ENCODE data around the gene TRMT13. TPM values are rescaled to one million over a fixed set of nuclear protein-coding genes. Genes with fewer than 3 reads are reported as not detected.
"Not testable (repeated sequence)": the region's sequence is repeated elsewhere in the genome, so short reads cannot be mapped to it uniquely, and the experiment has no call there.

The TRMT13 gene
- total and polyA plus RNA-seq, 7 donors = 2.4 to 26.4 (median 17.4) TPM

DNA sequence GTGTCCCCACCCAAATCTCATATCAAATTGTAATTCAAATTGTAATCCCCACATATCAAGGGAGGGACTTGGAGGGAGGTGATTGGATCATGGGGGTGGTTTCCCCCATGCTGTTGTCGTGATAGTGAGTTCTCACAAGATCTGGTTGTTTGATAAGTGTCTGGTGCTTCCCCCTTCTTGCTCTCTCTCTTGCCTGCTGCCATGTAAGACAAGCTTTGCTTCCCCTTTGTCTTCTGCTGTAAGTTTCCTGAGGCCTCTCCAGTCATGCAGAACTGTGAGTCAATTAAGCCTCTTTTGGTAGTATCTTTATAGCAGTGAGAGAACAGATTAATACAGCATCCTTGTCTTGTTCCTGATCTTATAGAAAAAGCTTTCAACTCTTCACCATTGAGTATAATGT, 51.6 kb downstream of the TRMT13 start:
- Histone ChIP-seq H3K4me1 (peaks cover 0 to 21% (median 18%) of the 10 kb centered on the region in 4 donors), H3K36me3 (no peaks in the 10 kb centered on the region), H3K4me3 (no peak overlapping the region), H3K27ac (no peak overlapping the region), H3K27me3 (no peaks in the 10 kb centered on the region), H3K9me3 (no peaks in the 10 kb centered on the region)
- 35 to 78% methylated on average over 1 of the region's 1 CpG for WGBS, 2 donors
- TF ChIP-seq POLR2A (IDR thresholded peaks at IDR 0.05) = no peak
- no peak for TF ChIP-seq EP300 (IDR thresholded peaks at IDR 0.05)
- no peak for DNase-seq
- intact Hi-C loops (cut with DNase I) = loop anchor here (10.0 kb wide), 1 partner anchor 50 kb away; the partner anchor contains the start of genes SASS6 and TRMT13

DNA sequence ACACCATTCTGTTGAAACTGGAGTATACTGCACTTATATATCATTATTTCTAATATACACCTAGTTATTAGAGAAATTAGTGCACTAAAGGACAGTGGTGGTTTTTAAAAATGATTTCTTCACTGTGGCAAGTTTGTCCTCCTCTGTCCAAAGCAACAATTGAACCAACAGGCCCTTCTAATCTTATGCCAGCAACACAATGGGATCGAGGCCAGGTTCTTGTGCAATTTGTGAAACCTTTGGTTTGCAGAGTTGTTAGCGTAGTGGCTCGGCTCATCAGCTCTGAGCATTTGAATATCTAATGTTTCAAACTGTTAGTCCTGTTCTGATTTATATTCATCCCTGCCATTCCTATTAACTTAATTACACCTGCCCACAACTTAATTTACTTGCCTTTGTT, 54.9 kb downstream of the TRMT13 start:
- H3K4me3 ChIP-seq = no peak overlapping the region

GRCh38 chr1:100188617-100189016, 55.7 kb downstream of the TRMT13 start:
- peak in 3 of 4 donors; percentile 16 to 57 (median 48) for TF ChIP-seq POLR2AphosphoS5 (IDR thresholded peaks at IDR 0.05)
- TF ChIP-seq CTCF (IDR thresholded peaks at IDR 0.05) = no peak
- H3K36me3 ChIP-seq = no peaks in the 10 kb centered on the region
- H3K27me3 ChIP-seq = no peaks in the 10 kb centered on the region
- 73 to 77% methylated on average over 3 of the region's 3 CpGs for WGBS, 2 donors
- H3K27ac ChIP-seq = peak overlapping the region in 3 of 4 donors; percentile 68 to 77 (median 72)
- intact Hi-C loops (cut with DNase I) = loop anchor here (10.0 kb wide), 1 partner anchor 54 kb away; the partner anchor contains the start of genes SASS6 and TRMT13
- no peak overlapping the region for H3K4me3 ChIP-seq
- peaks cover 0 to 29% (median 22%) of the 10 kb centered on the region in 4 donors for H3K4me1 ChIP-seq
- peak; percentile 67 for DNase-seq
- H3K9me3 ChIP-seq = no peaks in the 10 kb centered on the region

More for the DNA sequence above, 54.9 kb downstream of the TRMT13 start:
- H3K4me1 ChIP-seq = peaks cover 0 to 29% (median 22%) of the 10 kb centered on the region in 4 donors
- H3K27ac ChIP-seq = peak overlapping the region in 3 of 4 donors; percentile 68 to 77 (median 72)
- 90% methylated on average over 3 of the region's 3 CpGs for WGBS, 2 donors
- no peaks in the 10 kb centered on the region for H3K27me3 ChIP-seq
- no peaks in the 10 kb centered on the region for H3K36me3 ChIP-seq
- DNase-seq = peak; percentile 81
- TF ChIP-seq CTCF (IDR thresholded peaks at IDR 0.05) = no peak
- peak in 1 of 4 donors; percentile 35 for TF ChIP-seq POLR2AphosphoS5 (IDR thresholded peaks at IDR 0.05)
- intact Hi-C loops (cut with DNase I) = loop anchor here (10.0 kb wide), 1 partner anchor 53 kb away; the partner anchor contains the start of genes SASS6 and TRMT13
- no peaks in the 10 kb centered on the region for H3K9me3 ChIP-seq

DNA sequence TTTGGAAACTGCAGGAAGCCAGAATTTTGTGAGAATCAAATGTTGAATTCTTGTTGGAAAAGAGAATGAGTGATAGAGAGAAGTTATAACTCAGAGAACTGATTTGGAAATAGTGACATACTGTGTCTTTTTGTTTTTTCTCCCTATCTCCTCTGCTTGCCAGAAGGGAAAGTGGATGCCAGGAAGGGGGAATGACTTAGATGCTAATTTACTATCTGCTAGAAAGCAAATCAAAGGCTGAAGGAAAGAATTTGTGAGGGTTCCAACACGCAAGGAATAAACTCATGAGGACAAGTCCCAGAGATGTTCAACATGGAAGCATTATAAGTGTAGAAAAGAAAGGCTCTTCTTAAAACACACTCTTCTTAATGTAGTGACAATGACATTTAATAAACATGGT, 65.6 kb downstream of the TRMT13 start:
- H3K4me1 ChIP-seq = peaks cover 0 to 45% (median 26%) of the 10 kb centered on the region in 4 donors
- DNase-seq = no peak
- peaks cover 0 to 22% (median 6%) of the 10 kb centered on the region in 4 donors for H3K36me3 ChIP-seq
- no peaks in the 10 kb centered on the region for H3K27me3 ChIP-seq
- intact Hi-C loops (cut with DNase I) = no loop called here
- 97 to 98% methylated on average over 1 of the region's 1 CpG for WGBS, 2 donors
- H3K9me3 ChIP-seq = no peaks in the 10 kb centered on the region
- TF ChIP-seq POLR2A (IDR thresholded peaks at IDR 0.05) (no peak), EP300 (IDR thresholded peaks at IDR 0.05) (no peak), POLR2AphosphoS5 (IDR thresholded peaks at IDR 0.05) (peak in 2 of 4 donors; percentile 27 to 32), CTCF (IDR thresholded peaks at IDR 0.05) (no peak)
- H3K27ac ChIP-seq = peak overlapping the region in 1 of 4 donors; percentile 1
- no peak overlapping the region for H3K4me3 ChIP-seq

GRCh38 chr1:100200060-100200459, 67.1 kb downstream of the TRMT13 start:
- 85 to 93% methylated on average over 6 of the region's 6 CpGs for WGBS, 2 donors

More at GRCh38 chr1:100200060-100200459, 67.1 kb downstream of the TRMT13 start:
- H3K9me3 ChIP-seq, H3K27me3 ChIP-seq, DNase-seq, H3K4me3 ChIP-seq: not testable (repeated sequence)
- H3K27ac ChIP-seq = peak overlapping the region in 3 of 4 donors; percentile 13 to 43 (median 42)
- intact Hi-C loops (cut with DNase I) = loop anchor here (5.0 kb wide), 1 partner anchor 158 kb away; no protein-coding TSS in a partner anchor
- peaks cover 0 to 49% (median 26%) of the 10 kb centered on the region in 4 donors for H3K4me1 ChIP-seq
- H3K36me3 ChIP-seq = peaks cover 0 to 25% (median 4%) of the 10 kb centered on the region in 4 donors

Small RNA genes lying within 50 kb of the gene (small RNA-seq; reads per million reads assigned to genes)
- gene AC093019.1 (0 reads per million in 3 donors), gene RPL23AP90 (0 reads per million in 3 donors)

Other genes starting within 250 kb of the TRMT13 start
- gene SLC35A3, start 163.2 kb upstream of the TRMT13 start, total RNA-seq = 10 to 100 TPM; 20.2 to 23.9 (median 22.1) TPM
- gene SLC35A3, start 163.2 kb upstream of the TRMT13 start, polyA plus RNA-seq = 10 to 100 TPM; 24.3 to 40.6 (median 24.6) TPM
- gene SASS6, start 233 bp upstream of the TRMT13 start, total RNA-seq = 1 to 10 TPM; 2.7 to 7.1 (median 4.9) TPM
- gene SASS6, start 233 bp upstream of the TRMT13 start, polyA plus RNA-seq = 1 to 10 TPM in 2 of 3 donors, under 1 TPM in 1; 0.92 to 2.6 (median 1.2) TPM
- gene LRRC39, start 45.1 kb downstream of the TRMT13 start, total RNA-seq = 1 to 10 TPM in 3 of 4 donors, under 1 TPM in 1; 0.95 to 4.2 (median 2.1) TPM
- gene LRRC39, start 45.1 kb downstream of the TRMT13 start, polyA plus RNA-seq = under 1 TPM in 1 of 3 donors, not detected in 2; 0.52 TPM
- 10 to 100 TPM in 2 of 4 donors, 1 to 10 TPM in 2; 8.8 to 14.3 (median 11.1) TPM for gene DBT, start 116.7 kb downstream of the TRMT13 start, total RNA-seq
- gene DBT, start 116.7 kb downstream of the TRMT13 start, polyA plus RNA-seq = 1 to 10 TPM; 3.0 to 4.6 (median 4.2) TPM
- gene RTCA, start 133.1 kb downstream of the TRMT13 start, total RNA-seq = 10 to 100 TPM; 16.3 to 24.3 (median 19.8) TPM
- gene RTCA, start 133.1 kb downstream of the TRMT13 start, polyA plus RNA-seq = 10 to 100 TPM; 27.1 to 43.7 (median 34.8) TPM
- gene CDC14A, start 219.3 kb downstream of the TRMT13 start, total RNA-seq = 10 to 100 TPM; 11.8 to 22.7 (median 13.9) TPM
- 10 to 100 TPM in 1 of 3 donors, 1 to 10 TPM in 2; 4.6 to 11.6 (median 7.8) TPM for gene CDC14A, start 219.3 kb downstream of the TRMT13 start, polyA plus RNA-seq